MM.1S (cell line): ENCODE results near the gene WDFY4.

Source experiments
- CTCF ChIP-seq: fragments of 300-600 bp; sonication (generic); IDR thresholded peaks from 2 replicates; pipeline ENCODE4 v1.5.1; 2016; ENCODE audit warnings: antibody characterized with exemption, low read length, mixed read lengths
- EZH2 ChIP-seq: fragments of 300-600 bp; sonication (generic); optimal IDR thresholded peaks from 2 replicates; pipeline ENCODE3; 2017; ENCODE audit warnings: low read depth, mild to moderate bottlenecking, antibody characterized with exemption, low read length, mixed read lengths

DNA sequence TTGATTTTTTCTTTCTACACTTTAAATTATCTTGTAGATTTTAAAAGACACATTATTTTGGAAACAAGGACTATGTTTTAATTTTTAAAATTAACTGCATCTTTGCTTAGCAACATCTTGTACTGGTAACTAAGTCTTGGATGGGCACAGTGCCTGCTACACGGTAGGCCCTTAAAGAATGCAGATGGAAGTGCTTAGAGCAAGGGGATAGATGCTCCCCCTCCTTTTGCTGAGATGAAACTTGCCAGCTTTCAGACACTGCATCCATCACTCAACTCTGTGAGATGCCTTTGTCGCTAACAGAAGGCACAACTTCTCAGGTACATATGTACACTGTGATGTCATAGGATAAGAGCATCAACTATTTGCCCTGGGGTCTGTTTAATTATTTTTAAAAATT lies 151.1 kb downstream of the WDFY4 start:
- TF ChIP-seq CTCF (no peak), EZH2 (no peak)
